Lung (tissue), 12 donors: ENCODE results near the gene FDXACB1. TPM values are rescaled to one million over a fixed set of nuclear protein-coding genes. Genes with fewer than 3 reads are reported as not detected.

ENCODE experiments used
- ATAC-seq: fragments of 200-7000 bp; cut with Tn5 transposase; one replicate; pipeline ENCODE4 v1.9.1; 2020; ENCODE audit warnings: moderate number of reproducible peaks; ENCODE audit not compliant: insufficient read depth, low FRiP score
- DNase-seq, 3 donors: peaks; one replicate each; pipeline ENCODE4 v3.0.0-alpha.2; 2013 to 2017
- H3K27ac ChIP-seq, 2 donors: one replicate each; pipeline ENCODE4 v1.5.1; 2013; ENCODE audit warnings: mild to moderate bottlenecking in 2 of 2, moderate library complexity in 2 of 2, control low read depth in 1 of 2, inconsistent platforms in 1 of 2, low read depth in 1 of 2, low read length in 1 of 2
- H3K27me3 ChIP-seq, 3 donors: one replicate each; pipeline ENCODE4 v1.5.1; 2013; ENCODE audit warnings: low read length in 2 of 3; ENCODE audit not compliant: control insufficient read depth in 3 of 3, insufficient read depth in 3 of 3
- H3K36me3 ChIP-seq, 4 donors: one replicate each; pipeline ENCODE4 v1.5.1; 2013; ENCODE audit warnings: low read length in 4 of 4, mild to moderate bottlenecking in 1 of 4, moderate library complexity in 1 of 4; ENCODE audit not compliant: control insufficient read depth in 4 of 4, insufficient read depth in 4 of 4
- H3K4me1 ChIP-seq, 5 donors: one replicate each; pipeline ENCODE4 v1.5.1; 2013; ENCODE audit warnings: low read length in 5 of 5, mild to moderate bottlenecking in 2 of 5, moderate library complexity in 1 of 5; ENCODE audit not compliant: control insufficient read depth in 5 of 5, insufficient read depth in 5 of 5
- H3K4me3 ChIP-seq: one replicate; pipeline ENCODE4 v1.5.1; 2013; ENCODE audit warnings: mild to moderate bottlenecking, control low read depth, moderate library complexity
- H3K9ac ChIP-seq, 2 donors: one replicate each; pipeline ENCODE4 v1.5.1; 2013; ENCODE audit warnings: low read length in 2 of 2, control low read depth in 1 of 2; ENCODE audit not compliant: insufficient read depth in 1 of 2
- H3K9me3 ChIP-seq, 4 donors: one replicate each; pipeline ENCODE4 v1.5.1; 2013; ENCODE audit warnings: low read length in 3 of 4, mild to moderate bottlenecking in 1 of 4, moderate library complexity in 1 of 4; ENCODE audit not compliant: control insufficient read depth in 4 of 4, insufficient read depth in 3 of 4
- WGBS, 2 donors: extraction: QIAGEN DNeasy Blood & Tissue Kit; methylation state at CpG; one replicate each; pipeline ENCODE4 v1.1.7; 2013; 5-methylcytosine and 5-hydroxymethylcytosine counted together
- polyA plus RNA-seq, 2 donors: library from polyadenylated mRNA; stranded (reverse); fragments of 200-250 nt; gene quantifications; one replicate each; pipeline ENCODE4 v1.2.1, GENCODE V29; 2013
- total RNA-seq, 2 donors: library from RNA; depleted of rRNA in 1 of 2; stranded (reverse); fragments of >200 nt in 1 of 2; gene quantifications; one replicate each; pipeline ENCODE4 v1.2.1, GENCODE V29; 2014 to 2021
- TF ChIP-seq, protein P1 (sequence below): IDR thresholded peaks from 2 replicates; pipeline ENCODE4 v1.5.1; 2012; ENCODE audit warnings: mild to moderate bottlenecking; ENCODE audit errors: control extremely low read depth, extremely low read depth
- donor health status: control.
- donor health status: control.
- donor health status: Bipolar disorder and iron deficiency.
- donor health status: healthy.
- donor health status: DM: yes; HTN: yes; CAD: no.

The FDXACB1 gene
- total and polyA plus RNA-seq, 4 donors: 2.2 to 2.7 (median 2.4) TPM

GRCh38 chr11:111882202-111882601 lies 3.2 kb upstream of the FDXACB1 start:
- Histone ChIP-seq H3K36me3 (peaks cover 0 to 2% (median 0%) of the 10 kb centered on the region in 4 donors), H3K9me3 (no peaks in the 10 kb centered on the region), H3K27me3 (no peaks in the 10 kb centered on the region), H3K9ac (no peak overlapping the region), H3K27ac (no peak overlapping the region), H3K4me1 (peaks cover 0 to 7% (median 5%) of the 10 kb centered on the region in 5 donors), H3K4me3 (no peak overlapping the region)
- ATAC-seq: no peak
- TF ChIP-seq, protein P1, sequence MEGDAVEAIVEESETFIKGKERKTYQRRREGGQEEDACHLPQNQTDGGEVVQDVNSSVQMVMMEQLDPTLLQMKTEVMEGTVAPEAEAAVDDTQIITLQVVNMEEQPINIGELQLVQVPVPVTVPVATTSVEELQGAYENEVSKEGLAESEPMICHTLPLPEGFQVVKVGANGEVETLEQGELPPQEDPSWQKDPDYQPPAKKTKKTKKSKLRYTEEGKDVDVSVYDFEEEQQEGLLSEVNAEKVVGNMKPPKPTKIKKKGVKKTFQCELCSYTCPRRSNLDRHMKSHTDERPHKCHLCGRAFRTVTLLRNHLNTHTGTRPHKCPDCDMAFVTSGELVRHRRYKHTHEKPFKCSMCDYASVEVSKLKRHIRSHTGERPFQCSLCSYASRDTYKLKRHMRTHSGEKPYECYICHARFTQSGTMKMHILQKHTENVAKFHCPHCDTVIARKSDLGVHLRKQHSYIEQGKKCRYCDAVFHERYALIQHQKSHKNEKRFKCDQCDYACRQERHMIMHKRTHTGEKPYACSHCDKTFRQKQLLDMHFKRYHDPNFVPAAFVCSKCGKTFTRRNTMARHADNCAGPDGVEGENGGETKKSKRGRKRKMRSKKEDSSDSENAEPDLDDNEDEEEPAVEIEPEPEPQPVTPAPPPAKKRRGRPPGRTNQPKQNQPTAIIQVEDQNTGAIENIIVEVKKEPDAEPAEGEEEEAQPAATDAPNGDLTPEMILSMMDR: no peak
- WGBS, 2 donors: 86 to 89% methylated on average over 5 of the region's 5 CpGs
- no peak for DNase-seq

GRCh38 chr11:111879637-111879960 lies 634 bp upstream of the FDXACB1 start:
- no peaks in the 10 kb centered on the region for H3K27me3 ChIP-seq
- no peaks in the 10 kb centered on the region for H3K9me3 ChIP-seq
- DNase-seq (no peak), ATAC-seq (no peak)
- peaks cover 0 to 7% (median 5%) of the 10 kb centered on the region in 5 donors for H3K4me1 ChIP-seq
- H3K27ac ChIP-seq: peak overlapping the region; percentile 82 to 93
- H3K36me3 ChIP-seq: peaks cover 0 to 15% (median 3%) of the 10 kb centered on the region in 4 donors
- TF ChIP-seq, protein P1: no peak
- H3K9ac ChIP-seq: peak overlapping the region; percentile 96 to 99
- WGBS, 2 donors: 37 to 46% methylated on average over 6 of the region's 6 CpGs
- H3K4me3 ChIP-seq: peak overlapping the region; percentile 37

DNA sequence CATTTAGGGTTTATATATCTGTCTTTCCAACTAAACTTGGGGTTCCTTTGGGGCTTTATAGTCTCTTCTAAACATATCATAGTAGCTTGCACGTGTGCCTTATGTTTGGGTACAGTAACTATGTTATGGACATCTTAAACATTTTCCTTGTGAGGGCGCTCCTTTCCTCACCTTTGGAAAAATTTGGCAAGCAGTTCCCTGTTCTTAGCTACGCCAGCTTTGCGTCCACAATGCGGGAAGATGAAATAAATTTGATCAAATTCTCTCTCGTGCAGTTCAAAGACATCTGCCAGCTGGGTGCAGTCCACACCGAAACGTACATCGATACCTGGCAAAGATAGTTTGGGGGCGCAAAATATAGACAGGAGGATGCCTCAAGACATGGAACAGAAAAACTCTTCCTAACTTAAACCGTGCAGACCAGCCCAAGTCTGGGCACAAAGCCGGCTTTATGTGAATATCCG lies 548 bp downstream of the FDXACB1 start:
- 0 to 1% methylated on average over 13 of the region's 13 CpGs for WGBS, 2 donors
- H3K9me3 ChIP-seq: no peaks in the 10 kb centered on the region
- peak overlapping the region; percentile 82 to 93 for H3K27ac ChIP-seq
- H3K4me1 ChIP-seq: peaks cover 0 to 7% (median 5%) of the 10 kb centered on the region in 5 donors
- ATAC-seq (no peak), DNase-seq (peak in 1 of 3 donors; percentile 78)
- peak overlapping the region; percentile 95 to 99 for H3K9ac ChIP-seq
- H3K36me3 ChIP-seq: peaks cover 0 to 15% (median 3%) of the 10 kb centered on the region in 4 donors
- no peaks in the 10 kb centered on the region for H3K27me3 ChIP-seq
- H3K4me3 ChIP-seq: peak overlapping the region; percentile 68
- TF ChIP-seq, protein P1: no peak

DNA sequence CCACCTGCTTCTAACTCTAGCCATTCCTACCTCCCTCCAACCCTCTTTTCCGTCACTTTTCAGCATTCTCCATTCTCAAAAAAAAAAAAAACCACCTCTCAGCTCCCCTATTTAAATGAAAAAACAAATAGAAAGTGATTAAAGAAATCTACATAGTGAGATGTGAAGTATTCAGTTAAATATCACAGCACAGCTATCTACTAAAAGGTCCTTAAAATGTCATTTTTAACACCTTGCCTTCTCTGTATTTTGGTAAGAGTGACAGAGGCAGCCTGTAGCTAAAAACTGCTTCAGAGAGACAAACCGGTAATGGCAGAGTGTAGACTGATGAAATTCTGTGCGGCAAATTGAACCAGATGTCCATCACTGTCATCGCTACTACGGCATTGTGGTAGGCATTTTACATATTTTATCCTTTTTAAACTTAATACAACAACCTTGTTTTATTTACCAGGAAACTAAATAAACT lies 7.2 kb downstream of the FDXACB1 start:
- H3K9ac ChIP-seq: peak overlapping the region; percentile 83 to 92
- TF ChIP-seq, protein P1: no peak
- peak overlapping the region; percentile 89 for H3K4me3 ChIP-seq
- peaks cover 0 to 12% (median 5%) of the 10 kb centered on the region in 5 donors for H3K4me1 ChIP-seq
- no peaks in the 10 kb centered on the region for H3K9me3 ChIP-seq
- ATAC-seq (no peak), DNase-seq (no peak)
- peaks cover 3 to 24% (median 10%) of the 10 kb centered on the region in 4 donors for H3K36me3 ChIP-seq
- no peaks in the 10 kb centered on the region for H3K27me3 ChIP-seq
- 61 to 62% methylated on average over 5 of the region's 5 CpGs for WGBS, 2 donors
- H3K27ac ChIP-seq: peak overlapping the region; percentile 90 to 95
